HG03571 (cell line): Measurements from ENCODE around the gene COG5.
A peak's percentile ranks its signal among the peaks of the same experiment; 100 is the strongest.

ENCODE experiments used
- ATAC-seq: cut with Tn5 transposase; IDR thresholded peaks from one replicate; pipeline ENCODE4 v1.9.1; 2021; ENCODE audit not compliant: unreplicated experiment

The COG5 gene

GRCh38 chr7:107563775-107564552 lies at the start of gene COG5, which contains the start of gene DUS4L:
Gene COG5, minus strand, starts transcription at chr7:107563920. Its CDS starts 24 bp downstream, at chr7:107563896.
Gene DUS4L, plus strand, starts transcription at chr7:107563971. Its CDS starts 3,100 bp downstream, at chr7:107567071.
- ATAC-seq, result peak; percentile 94

GRCh38 chr7:107613439-107613838 lies 49.7 kb upstream of the COG5 start:
- no peak for ATAC-seq

- ATAC-seq, result no peak
These were observed 46.6 kb upstream of the COG5 start for GRCh38 chr7:107610323-107610722.

- no peak for ATAC-seq
These were observed 46.1 kb upstream of the COG5 start for GRCh38 chr7:107609811-107610261.

- no peak for ATAC-seq
These were observed 42.6 kb upstream of the COG5 start for GRCh38 chr7:107606303-107606702.

GRCh38 chr7:107605218-107605815 lies 41.6 kb upstream of the COG5 start:
- no peak for ATAC-seq

- ATAC-seq, result no peak
These were observed 37.1 kb upstream of the COG5 start for GRCh38 chr7:107600816-107601215.

- ATAC-seq, result no peak
These were observed 35.5 kb upstream of the COG5 start for GRCh38 chr7:107599262-107599661.

GRCh38 chr7:107597953-107598352 lies 34.2 kb upstream of the COG5 start:
- ATAC-seq, result no peak

- no peak for ATAC-seq
These were observed 33.8 kb upstream of the COG5 start for GRCh38 chr7:107597582-107597916.

GRCh38 chr7:107596881-107597581 lies 33.3 kb upstream of the COG5 start:
- ATAC-seq, result no peak

- no peak for ATAC-seq
These were observed 31.4 kb upstream of the COG5 start for GRCh38 chr7:107594961-107595737.

- ATAC-seq, result no peak
These were observed 29.3 kb upstream of the COG5 start for GRCh38 chr7:107593025-107593410.

GRCh38 chr7:107592361-107593024 lies 28.8 kb upstream of the COG5 start:
- no peak for ATAC-seq

GRCh38 chr7:107591421-107591820 lies 27.7 kb upstream of the COG5 start:
- ATAC-seq, result no peak

GRCh38 chr7:107588529-107589130 lies 24.9 kb upstream of the COG5 start:
- ATAC-seq, result no peak

- ATAC-seq, result no peak
These were observed 21.0 kb upstream of the COG5 start for GRCh38 chr7:107584716-107585115.

- ATAC-seq, result no peak
These were observed 19.2 kb upstream of the COG5 start for GRCh38 chr7:107582875-107583274.

- no peak for ATAC-seq
These were observed 17.8 kb upstream of the COG5 start for GRCh38 chr7:107581387-107582013.
